RWPE1 (cell line): ENCODE measurements around the gene APLP2.

Experiments
- CTCF ChIA-PET: fragments of 350-600 bp; sonication (Branson Sonifier 250); formaldehyde crosslinking; extraction: SDS; loops from one replicate; lab custom pipeline; 2021; lab: Yijun Ruan, JAX
- POLR2A ChIA-PET: fragments of 400-600 bp; formaldehyde crosslinking; extraction: SDS; loops from one replicate; lab custom pipeline; 2020; ENCODE audit warnings: antibody characterized with exemption; ENCODE audit not compliant: low non-redundant PET; lab: Yijun Ruan, JAX
- DNase-seq: peaks from one replicate; pipeline ENCODE4 v3.0.0; 2012; ENCODE audit warnings: low spot score
- H3K27ac ChIP-seq: fragments of 450-650 bp; 2 replicates; pipeline ENCODE4 v1.5.1; 2017
- CTCF ChIP-seq: fragments of 450-650 bp; conservative IDR thresholded peaks from 2 replicates; pipeline ENCODE4 v1.5.1; 2017; ENCODE audit warnings: low read depth, mild to moderate bottlenecking

APLP2 gene

GRCh38 chr11:130139401-130139800 lies 69.7 kb downstream of the APLP2 start:
- no peak for TF ChIP-seq CTCF
- DNase-seq, result no peak
- H3K27ac ChIP-seq, result no peak overlapping the region
- ChIA-PET CTCF (no interaction called here), POLR2A (no interaction called here)

GRCh38 chr11:130141561-130142341 lies 72.1 kb downstream of the APLP2 start:
- H3K27ac ChIP-seq, result no peak overlapping the region
- no peak for DNase-seq
- ChIA-PET CTCF (interaction anchor here (1.3 kb wide), 1 partner anchor 218 kb away, joined by 4 read pairs; no protein-coding TSS in a partner anchor), POLR2A (no interaction called here)
- no peak for TF ChIP-seq CTCF

- TF ChIP-seq CTCF, result no peak
- no peak for DNase-seq
- H3K27ac ChIP-seq, result no peak overlapping the region
- ChIA-PET POLR2A (no interaction called here), CTCF (interaction anchor here (0.6 kb wide), 1 partner anchor 103 kb away, joined by 3 read pairs; no protein-coding TSS in a partner anchor)
Observed at GRCh38 chr11:130144141-130144540, 74.4 kb downstream of the APLP2 start.

- no peak for DNase-seq
- ChIA-PET CTCF (interaction anchor here (0.5 to 1.8 kb wide), 5 partner anchors 10 to 203 kb away, joined by 3 to 14 read pairs (median 5); partner anchors contain the start of gene ST14), POLR2A (no interaction called here)
- H3K27ac ChIP-seq, result no peak overlapping the region
- no peak for TF ChIP-seq CTCF
Observed at GRCh38 chr11:130144861-130145281, 75.2 kb downstream of the APLP2 start.

- POLR2A ChIA-PET, result no interaction called here
- no peak for DNase-seq
- CTCF ChIA-PET, result interaction anchor here (0.5 to 1.8 kb wide), 11 partner anchors 9 to 222 kb away, joined by 3 to 14 read pairs (median 8); partner anchors contain the start of gene ST14
- TF ChIP-seq CTCF, result no peak
- peak overlapping the region; percentile 49; the same call in 1 of the 2 replicates for H3K27ac ChIP-seq
Observed at GRCh38 chr11:130145311-130145812, 75.7 kb downstream of the APLP2 start.

GRCh38 chr11:130145975-130146776 lies 76.5 kb downstream of the APLP2 start:
- no peak for TF ChIP-seq CTCF
- DNase-seq, result peak; percentile 93
- ChIA-PET POLR2A (interaction anchor here (0.6 to 1.2 kb wide), 3 partner anchors 14 to 142 kb away, joined by 3 to 10 read pairs (median 5); partner anchors contain the start of gene ST14), CTCF (interaction anchor here (0.5 to 1.8 kb wide), 20 partner anchors 8 to 290 kb away, joined by 3 to 14 read pairs (median 4); partner anchors contain the start of gene ST14)
- H3K27ac ChIP-seq, result peak overlapping the region; percentile 49
